Thyroid gland (tissue), 4 donors: ENCODE results near the gene TRMO.

ENCODE experiments used
- CTCF ChIP-seq, 6 experiments: fragments of 200-600 bp in 3 of 6; fragments of 450-650 bp in 3 of 6; sonication (generic) in 3 of 6; IDR thresholded peaks; one replicate each; pipeline ENCODE4 v1.5.1; 2016 to 2019; ENCODE audit warnings: antibody characterized with exemption in 6 of 6, mild to moderate bottlenecking in 2 of 6, inconsistent platforms in 1 of 6, moderate library complexity in 1 of 6
- POLR2A ChIP-seq, 2 donors: fragments of 450-650 bp; IDR thresholded peaks; one replicate each; pipeline ENCODE4 v1.6.1; 2017; ENCODE audit warnings: antibody characterized with exemption in 2 of 2, mild to moderate bottlenecking in 2 of 2, moderate library complexity in 1 of 2

- TF ChIP-seq CTCF (IDR thresholded peaks at IDR 0.05): no peak
- no peak for TF ChIP-seq POLR2A (IDR thresholded peaks at IDR 0.05)
Observed at GRCh38 chr9:97857606-97858392, 64.5 kb downstream of the TRMO start.
